ENCODE results near the gene CSNK1G1. TPM values are rescaled to one million over a fixed set of nuclear protein-coding genes. Genes with fewer than 3 reads are reported as not detected.
"Not testable (repeated sequence)": the region's sequence is repeated elsewhere in the genome, so short reads cannot be mapped to it uniquely, and the experiment has no call there.

The CSNK1G1 gene
- total RNA-seq, 4 donors from 2014 or later: 19.1 to 50.0 (median 21.3) TPM

GRCh38 chr15:64225804-64226203, 130.2 kb downstream of the CSNK1G1 start:
- Histone ChIP-seq H3K4me1 (peaks cover 5 to 10% of the 10 kb centered on the region in 2 donors), H3K27ac (no peak overlapping the region), H3K36me3 (no peaks in the 10 kb centered on the region), H3K9me3 (no peaks in the 10 kb centered on the region), H3K4me3 (replicated peaks in 1 of 3) (no peak overlapping the region), H3K27me3 (no peaks in the 10 kb centered on the region)
- TF ChIP-seq, protein P1, sequence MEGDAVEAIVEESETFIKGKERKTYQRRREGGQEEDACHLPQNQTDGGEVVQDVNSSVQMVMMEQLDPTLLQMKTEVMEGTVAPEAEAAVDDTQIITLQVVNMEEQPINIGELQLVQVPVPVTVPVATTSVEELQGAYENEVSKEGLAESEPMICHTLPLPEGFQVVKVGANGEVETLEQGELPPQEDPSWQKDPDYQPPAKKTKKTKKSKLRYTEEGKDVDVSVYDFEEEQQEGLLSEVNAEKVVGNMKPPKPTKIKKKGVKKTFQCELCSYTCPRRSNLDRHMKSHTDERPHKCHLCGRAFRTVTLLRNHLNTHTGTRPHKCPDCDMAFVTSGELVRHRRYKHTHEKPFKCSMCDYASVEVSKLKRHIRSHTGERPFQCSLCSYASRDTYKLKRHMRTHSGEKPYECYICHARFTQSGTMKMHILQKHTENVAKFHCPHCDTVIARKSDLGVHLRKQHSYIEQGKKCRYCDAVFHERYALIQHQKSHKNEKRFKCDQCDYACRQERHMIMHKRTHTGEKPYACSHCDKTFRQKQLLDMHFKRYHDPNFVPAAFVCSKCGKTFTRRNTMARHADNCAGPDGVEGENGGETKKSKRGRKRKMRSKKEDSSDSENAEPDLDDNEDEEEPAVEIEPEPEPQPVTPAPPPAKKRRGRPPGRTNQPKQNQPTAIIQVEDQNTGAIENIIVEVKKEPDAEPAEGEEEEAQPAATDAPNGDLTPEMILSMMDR (IDR thresholded peaks at IDR 0.05): no peak
- no peak for TF ChIP-seq POLR2A (IDR thresholded peaks at IDR 0.05)
- intact Hi-C loops (cut with DNase I): no loop called here
- 98 to 99% methylated on average over 11 of the region's 11 CpGs for WGBS, 2 donors
- DNase-seq: no peak

DNA sequence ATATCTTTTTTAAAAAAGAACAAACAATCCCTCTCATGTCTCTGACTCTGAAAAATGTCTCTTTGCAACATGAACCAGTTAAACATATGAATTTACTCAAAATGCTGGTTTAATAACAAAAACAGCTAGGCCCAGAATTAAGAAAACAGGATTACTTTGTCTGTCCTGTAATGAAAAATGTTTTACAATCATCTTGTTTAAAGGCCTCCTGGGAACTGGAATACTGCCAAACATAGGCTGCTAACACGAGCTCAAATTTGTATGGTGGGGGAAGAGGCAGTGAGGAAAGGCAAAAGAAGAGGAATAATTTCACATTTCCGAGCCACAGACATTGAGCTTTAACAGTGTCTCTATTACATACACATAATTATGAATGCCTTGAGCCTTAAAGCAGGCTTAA, 131.5 kb downstream of the CSNK1G1 start:
- no peak overlapping the region for H3K27ac ChIP-seq
- H3K4me3 ChIP-seq (replicated peaks in 1 of 3): no peak overlapping the region
- DNase-seq: peak; percentile 8 to 9
- WGBS, 2 donors: 33 to 34% methylated on average over 2 of the region's 2 CpGs
- no peaks in the 10 kb centered on the region for H3K9me3 ChIP-seq
- TF ChIP-seq, protein P1 (IDR thresholded peaks at IDR 0.05): no peak
- H3K36me3 ChIP-seq: no peaks in the 10 kb centered on the region
- peaks cover 5 to 10% of the 10 kb centered on the region in 2 donors for H3K4me1 ChIP-seq
- no peaks in the 10 kb centered on the region for H3K27me3 ChIP-seq
- intact Hi-C loops (cut with DNase I): no loop called here

DNA sequence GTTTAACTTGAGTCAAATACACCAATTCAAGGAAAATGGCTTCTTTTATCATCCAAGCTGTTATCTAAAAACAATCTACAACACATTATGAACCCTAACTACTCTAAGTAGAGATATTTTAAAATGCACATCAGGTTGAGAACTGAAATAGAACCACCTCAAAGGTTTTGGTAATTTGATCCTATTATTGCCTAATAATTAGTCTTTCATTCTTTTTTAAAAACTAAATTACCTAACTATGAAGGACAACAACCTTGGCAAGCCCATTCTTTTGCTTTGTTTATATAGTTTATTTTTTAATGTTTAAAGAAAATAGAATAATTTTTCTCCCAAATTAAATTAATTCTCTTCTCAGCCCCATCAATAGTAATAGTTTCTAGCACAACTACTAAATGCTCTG, 132.1 kb downstream of the CSNK1G1 start:
- no peak for DNase-seq
- intact Hi-C loops (cut with DNase I): no loop called here
- H3K27me3 ChIP-seq: no peaks in the 10 kb centered on the region
- H3K4me3 ChIP-seq (replicated peaks in 1 of 3): no peak overlapping the region
- H3K36me3 ChIP-seq: no peaks in the 10 kb centered on the region
- TF ChIP-seq POLR2A (IDR thresholded peaks at IDR 0.05): no peak
- TF ChIP-seq, protein P1 (IDR thresholded peaks at IDR 0.05): no peak
- no peak overlapping the region for H3K27ac ChIP-seq
- H3K4me1 ChIP-seq: peaks cover 5 to 10% of the 10 kb centered on the region in 2 donors
- no peaks in the 10 kb centered on the region for H3K9me3 ChIP-seq

GRCh38 chr15:64222573-64223366, 133.2 kb downstream of the CSNK1G1 start:
- no peak for TF ChIP-seq POLR2A (IDR thresholded peaks at IDR 0.05)
- TF ChIP-seq, protein P1 (IDR thresholded peaks at IDR 0.05): no peak
- intact Hi-C loops (cut with DNase I): no loop called here
- no peak overlapping the region for H3K27ac ChIP-seq
- H3K36me3 ChIP-seq: no peaks in the 10 kb centered on the region
- peaks cover 5 to 10% of the 10 kb centered on the region in 2 donors for H3K4me1 ChIP-seq
- H3K4me3 ChIP-seq (replicated peaks in 1 of 3): no peak overlapping the region
- H3K9me3 ChIP-seq: no peaks in the 10 kb centered on the region
- WGBS, 2 donors: 84 to 87% methylated on average over 3 of the region's 3 CpGs
- H3K27me3 ChIP-seq: no peaks in the 10 kb centered on the region
- DNase-seq: no peak

DNA sequence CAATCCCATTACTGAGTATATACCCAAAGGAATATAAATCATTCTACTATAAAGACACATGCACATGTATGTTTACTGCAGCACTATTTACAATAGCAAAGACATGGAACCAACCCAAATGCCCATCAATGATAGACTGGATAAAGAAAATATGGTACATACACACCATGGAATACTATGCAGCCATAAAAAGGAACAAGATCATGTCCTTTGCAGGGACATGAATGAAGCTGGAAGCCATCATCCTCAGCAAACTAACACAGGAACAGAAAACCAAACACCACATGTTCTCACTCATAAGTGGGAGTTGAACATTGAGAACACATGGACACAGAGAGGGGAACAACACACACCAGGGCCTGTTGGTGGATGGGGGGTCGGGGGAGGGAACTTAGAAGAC, 134.1 kb downstream of the CSNK1G1 start:
- H3K4me3 ChIP-seq (replicated peaks in 1 of 3); H3K36me3 ChIP-seq; H3K27me3 ChIP-seq; DNase-seq; H3K9me3 ChIP-seq; H3K27ac ChIP-seq; intact Hi-C loops (cut with DNase I): not testable (repeated sequence)
- 91 to 100% methylated on average over 1 of the region's 1 CpG for WGBS, 2 donors
- H3K4me1 ChIP-seq: peaks cover 10 to 14% of the 10 kb centered on the region in 2 donors

DNA sequence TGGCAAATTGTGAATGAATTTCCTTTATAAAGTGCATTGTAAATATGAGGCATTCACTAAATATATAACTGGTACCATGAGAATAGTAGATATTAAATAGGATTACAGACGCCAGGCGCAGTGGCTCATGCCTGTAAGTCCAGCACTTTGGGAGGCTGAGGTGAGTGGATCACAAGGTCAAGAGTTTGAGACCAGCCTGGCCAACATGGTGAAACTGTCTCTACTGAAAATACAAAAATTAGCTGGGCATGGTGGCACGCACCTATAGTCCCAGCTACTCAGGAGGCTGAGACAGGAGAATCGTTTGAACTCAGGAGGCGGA, 138.6 kb downstream of the CSNK1G1 start:
- H3K4me1 ChIP-seq; H3K27me3 ChIP-seq; H3K36me3 ChIP-seq; DNase-seq; intact Hi-C loops (cut with DNase I); H3K4me3 ChIP-seq (replicated peaks in 1 of 3); H3K9me3 ChIP-seq; H3K27ac ChIP-seq: not testable (repeated sequence)
- 95 to 97% methylated on average over 5 of the region's 5 CpGs for WGBS, 2 donors
